Loucy (cell line): ENCODE measurements around the gene PIGQ.

Experiments used
- EZH2phosphoT487 ChIP-seq: fragments of 200-600 bp; IDR thresholded peaks from 2 replicates; pipeline ENCODE4 v1.6.1; 2018; ENCODE audit warnings: antibody characterized with exemption, mild to moderate bottlenecking, moderate library complexity, borderline replicate concordance
- TF ChIP-seq, protein P1 (sequence below): fragments of 200-600 bp; sonication (generic); conservative IDR thresholded peaks from 2 replicates; pipeline ENCODE4 v1.5.1; 2014; ENCODE audit warnings: mild to moderate bottlenecking, antibody characterized with exemption, low read length

DNA sequence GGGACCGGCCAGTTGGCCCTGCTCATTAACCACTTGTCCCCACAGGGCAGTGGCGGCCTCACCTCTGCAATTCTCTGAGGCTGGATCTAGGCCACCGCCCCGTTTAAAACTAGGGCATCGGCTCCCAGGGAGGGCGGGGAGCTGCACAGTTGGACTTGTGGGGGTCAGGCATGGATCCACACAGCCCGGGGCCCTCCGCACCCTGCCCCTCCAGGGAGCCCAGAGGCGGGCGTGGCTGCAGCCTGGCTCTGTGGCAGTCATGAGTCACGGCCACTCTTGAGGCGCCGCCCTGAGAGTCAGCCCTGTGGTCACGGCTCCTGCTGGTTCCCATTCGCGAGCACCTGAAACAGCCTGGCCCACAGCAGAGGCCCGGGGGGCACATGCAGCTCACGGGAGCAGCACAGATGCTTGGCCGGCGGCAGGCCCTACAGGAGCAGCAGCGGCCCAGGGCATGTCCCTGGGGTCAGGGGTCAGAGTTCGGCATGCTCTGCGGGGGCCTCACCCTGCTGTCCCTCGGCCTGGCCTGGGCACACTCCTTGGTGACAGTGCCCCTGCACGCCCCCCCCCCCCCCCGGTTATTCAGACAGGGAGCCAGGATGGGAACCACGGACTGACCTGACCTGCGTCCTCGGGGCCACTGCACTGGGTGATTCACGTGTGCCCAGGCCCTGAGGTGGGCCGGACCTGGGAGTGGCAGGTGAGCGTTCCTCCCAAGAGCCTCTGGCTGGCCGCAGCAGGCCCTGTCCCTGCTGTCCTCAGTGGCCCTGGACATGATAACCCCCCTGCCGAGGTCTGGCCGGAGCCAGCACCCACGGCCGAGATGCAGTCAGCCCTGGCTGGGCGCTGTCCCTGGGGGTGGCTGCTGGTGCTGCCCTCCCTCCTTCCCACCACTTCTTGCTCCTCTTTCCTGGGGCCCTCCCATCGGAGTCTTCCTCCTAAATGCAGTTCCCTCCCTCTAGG, 34.0 kb upstream of the PIGQ start:
- TF ChIP-seq, protein P1, sequence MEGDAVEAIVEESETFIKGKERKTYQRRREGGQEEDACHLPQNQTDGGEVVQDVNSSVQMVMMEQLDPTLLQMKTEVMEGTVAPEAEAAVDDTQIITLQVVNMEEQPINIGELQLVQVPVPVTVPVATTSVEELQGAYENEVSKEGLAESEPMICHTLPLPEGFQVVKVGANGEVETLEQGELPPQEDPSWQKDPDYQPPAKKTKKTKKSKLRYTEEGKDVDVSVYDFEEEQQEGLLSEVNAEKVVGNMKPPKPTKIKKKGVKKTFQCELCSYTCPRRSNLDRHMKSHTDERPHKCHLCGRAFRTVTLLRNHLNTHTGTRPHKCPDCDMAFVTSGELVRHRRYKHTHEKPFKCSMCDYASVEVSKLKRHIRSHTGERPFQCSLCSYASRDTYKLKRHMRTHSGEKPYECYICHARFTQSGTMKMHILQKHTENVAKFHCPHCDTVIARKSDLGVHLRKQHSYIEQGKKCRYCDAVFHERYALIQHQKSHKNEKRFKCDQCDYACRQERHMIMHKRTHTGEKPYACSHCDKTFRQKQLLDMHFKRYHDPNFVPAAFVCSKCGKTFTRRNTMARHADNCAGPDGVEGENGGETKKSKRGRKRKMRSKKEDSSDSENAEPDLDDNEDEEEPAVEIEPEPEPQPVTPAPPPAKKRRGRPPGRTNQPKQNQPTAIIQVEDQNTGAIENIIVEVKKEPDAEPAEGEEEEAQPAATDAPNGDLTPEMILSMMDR: no peak
- TF ChIP-seq EZH2phosphoT487: no peak
